Stimulated activated CD4-positive, alpha-beta T cell treated with anti-CD3 and anti-CD28 coated beads, Interleukin-2, amount 100 ng/mL, for 24 hours (primary cell): Measurements from ENCODE around the gene EYA3.
"Not testable (repeated sequence)": the region's sequence is repeated elsewhere in the genome, so short reads cannot be mapped to it uniquely, and the experiment has no call there.

Source experiments
- DNase-seq, 2 donors: peaks; one replicate each; pipeline ENCODE4 v3.0.0-alpha.2; 2020

EYA3 gene

GRCh38 chr1:28027238-28027637 lies 61.2 kb downstream of the EYA3 start:
- DNase-seq = no peak

GRCh38 chr1:28026329-28026728 lies 62.1 kb downstream of the EYA3 start:
- no peak for DNase-seq

- DNase-seq = no peak
Observed at GRCh38 chr1:28021064-28021463, 67.3 kb downstream of the EYA3 start.

- no peak for DNase-seq
Observed at GRCh38 chr1:28010969-28011368, 77.4 kb downstream of the EYA3 start.

- not testable (repeated sequence) for DNase-seq
Observed at GRCh38 chr1:28003117-28003516, 85.3 kb downstream of the EYA3 start.

- no peak for DNase-seq
Observed at GRCh38 chr1:28002600-28002999, 85.8 kb downstream of the EYA3 start.

DNA sequence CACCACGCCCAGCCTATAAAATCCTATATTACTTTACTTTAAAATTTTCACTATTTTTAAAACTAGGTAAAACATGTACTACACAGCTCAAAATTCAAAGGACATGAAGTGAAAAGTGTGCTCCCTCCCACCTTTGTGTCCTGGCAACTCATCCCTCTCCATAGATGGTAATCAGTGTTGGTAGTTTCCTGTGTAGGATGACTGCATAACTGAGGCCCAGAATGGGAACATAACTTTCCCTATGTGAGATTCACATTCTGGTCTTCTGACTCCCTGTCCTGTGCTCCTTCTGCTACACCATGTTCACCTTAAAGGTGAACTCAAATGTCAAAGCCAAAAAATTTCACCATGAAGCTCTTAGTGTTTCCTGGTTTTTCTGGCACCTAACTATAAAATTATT lies 89.4 kb downstream of the EYA3 start:
- DNase-seq = no peak

GRCh38 chr1:27994526-27994925 lies 93.9 kb downstream of the EYA3 start:
- DNase-seq = not testable (repeated sequence)

DNA sequence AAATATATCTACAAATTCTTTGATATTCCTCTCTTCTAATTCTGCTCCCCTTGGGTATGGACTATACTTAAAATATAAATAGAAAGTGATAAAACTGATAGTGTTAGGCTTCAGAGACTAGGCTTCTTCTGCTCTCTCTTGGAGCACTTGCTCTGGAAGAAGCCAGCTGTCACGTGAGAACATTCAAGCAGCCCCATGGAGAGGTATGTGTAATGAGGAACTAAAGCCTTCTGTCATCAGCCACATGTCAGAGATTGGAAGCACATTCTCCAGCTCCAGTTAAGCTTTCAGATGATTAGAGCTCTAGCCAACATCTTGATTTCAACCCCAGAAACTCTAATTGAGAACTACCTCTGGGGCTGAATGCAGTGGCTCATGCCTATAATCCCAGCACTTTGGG lies 94.3 kb downstream of the EYA3 start:
- DNase-seq = no peak

DNA sequence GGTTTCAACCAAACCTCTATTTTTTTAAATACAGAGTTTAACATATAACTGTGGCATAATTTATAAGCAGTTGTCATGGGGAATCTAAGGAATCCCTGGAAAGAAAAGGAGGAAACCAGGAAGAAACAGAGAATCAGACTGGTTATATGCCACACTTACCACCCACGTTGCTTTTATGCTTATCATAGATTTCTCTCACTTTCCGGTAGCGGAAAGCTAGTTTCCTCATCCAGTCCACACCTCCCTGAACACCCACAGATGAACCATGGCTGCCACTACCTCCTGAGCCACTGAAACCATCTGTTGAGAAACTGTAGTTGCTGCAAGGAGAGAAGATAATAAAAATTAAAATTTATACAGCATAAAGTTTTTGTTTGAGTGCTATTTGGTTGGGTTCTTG lies 95.2 kb downstream of the EYA3 start:
- DNase-seq = peak; percentile 17 to 25

GRCh38 chr1:27992276-27992675 lies 96.1 kb downstream of the EYA3 start:
- peak; percentile 42 to 43 for DNase-seq

GRCh38 chr1:27990920-27991537 lies 97.4 kb downstream of the EYA3 start:
- DNase-seq = no peak

DNA sequence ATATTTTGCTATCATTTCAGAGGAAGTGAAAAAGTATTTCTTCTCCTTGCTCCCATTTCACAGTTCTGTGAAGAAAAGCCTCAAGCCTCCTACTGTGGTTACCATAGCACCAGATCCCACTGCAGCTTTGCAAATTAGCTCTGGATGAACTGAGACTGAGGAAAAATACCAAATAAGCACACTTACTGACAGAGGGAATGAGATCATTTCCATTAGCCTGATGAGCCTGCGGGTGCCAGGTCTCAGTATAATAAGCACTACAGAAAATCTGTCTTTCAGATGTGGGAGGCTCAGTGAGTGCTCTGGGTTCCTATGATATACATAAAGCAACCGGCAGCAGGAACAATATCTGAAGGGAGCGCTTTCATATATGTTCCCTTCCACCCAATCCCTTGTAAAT lies 107.3 kb downstream of the EYA3 start:
- no peak for DNase-seq

DNA sequence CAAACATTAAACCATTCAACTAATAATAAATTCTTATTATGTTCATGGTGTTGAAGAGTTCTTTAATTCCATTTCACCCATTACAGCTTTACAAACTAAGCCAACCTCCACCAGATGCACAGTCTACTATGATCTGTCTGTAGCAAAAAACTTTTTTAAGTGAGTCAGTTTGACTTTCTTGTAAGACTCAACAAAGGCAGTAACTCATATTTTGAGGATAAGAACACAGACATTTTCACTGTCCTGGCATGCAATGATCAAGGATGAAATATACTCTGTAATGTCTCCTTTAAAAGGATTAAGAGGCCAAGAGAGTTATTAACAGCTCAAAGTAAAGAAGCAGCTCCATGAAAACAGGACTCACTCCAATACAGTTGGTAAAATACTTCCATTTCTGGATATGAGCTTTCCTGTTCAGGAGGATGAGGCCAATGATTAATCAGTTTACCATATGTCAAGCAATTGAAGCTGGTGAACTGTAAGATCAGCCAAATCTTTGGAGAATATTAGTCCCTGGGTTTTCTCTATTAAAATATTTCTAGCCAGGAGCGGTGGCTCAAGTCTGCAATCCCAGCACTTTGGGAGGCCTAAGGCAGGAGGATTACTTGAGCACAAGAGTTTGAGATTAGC lies 108.1 kb downstream of the EYA3 start:
- no peak for DNase-seq

GRCh38 chr1:27979859-27980201 lies 108.6 kb downstream of the EYA3 start:
- no peak for DNase-seq

DNA sequence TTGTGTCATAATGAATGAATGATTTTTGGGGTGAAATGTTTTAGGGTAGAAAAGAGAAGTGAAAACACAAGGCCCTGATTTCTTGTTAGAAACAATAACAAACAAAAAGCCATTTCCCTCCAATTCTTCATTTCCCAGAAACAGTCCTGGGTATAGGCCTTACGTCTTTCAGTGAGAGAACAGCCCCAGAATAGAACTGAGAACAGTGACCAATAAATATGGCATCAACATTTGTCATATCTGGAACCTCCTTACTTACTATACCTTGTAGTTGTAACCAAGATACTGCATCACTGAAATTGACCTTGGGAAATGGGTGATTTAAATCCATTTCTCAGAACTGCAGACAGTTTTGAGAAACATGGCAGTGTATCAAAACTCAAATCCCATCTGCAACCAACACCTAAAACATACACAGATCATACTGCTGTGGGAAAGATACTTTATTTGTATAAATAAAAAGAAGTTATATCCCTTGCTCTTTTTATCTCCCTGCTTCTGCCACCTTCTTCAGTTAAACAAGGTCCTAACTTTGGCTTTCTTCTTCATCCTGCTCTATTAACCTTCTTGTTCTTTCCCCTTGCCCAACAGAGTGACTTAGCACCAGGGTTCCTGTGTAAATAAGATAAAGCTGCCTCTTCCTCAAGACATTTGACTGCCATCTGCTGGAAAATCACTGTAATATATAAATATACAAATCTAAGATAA lies 109.1 kb downstream of the EYA3 start:
- no peak for DNase-seq

DNA sequence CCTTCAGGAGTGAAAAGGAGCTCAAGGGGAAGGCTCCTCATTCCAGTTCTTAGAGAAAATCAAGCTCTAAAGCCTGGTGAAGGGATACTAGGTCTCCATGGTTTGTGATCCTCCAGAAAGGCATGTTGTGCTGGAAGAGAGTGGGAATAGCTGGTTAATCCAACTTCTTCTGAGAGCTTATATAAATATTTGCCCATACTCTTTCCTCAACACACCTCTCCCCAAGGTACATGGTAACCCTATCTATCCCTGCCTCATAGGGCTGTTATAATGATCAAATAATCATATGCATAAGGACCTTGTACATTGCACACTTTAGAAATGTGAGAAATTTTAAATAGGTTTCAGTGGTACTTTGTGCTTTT lies 114.0 kb downstream of the EYA3 start:
- DNase-seq = no peak

GRCh38 chr1:27973771-27974416 lies 114.5 kb downstream of the EYA3 start:
- DNase-seq = no peak

DNA sequence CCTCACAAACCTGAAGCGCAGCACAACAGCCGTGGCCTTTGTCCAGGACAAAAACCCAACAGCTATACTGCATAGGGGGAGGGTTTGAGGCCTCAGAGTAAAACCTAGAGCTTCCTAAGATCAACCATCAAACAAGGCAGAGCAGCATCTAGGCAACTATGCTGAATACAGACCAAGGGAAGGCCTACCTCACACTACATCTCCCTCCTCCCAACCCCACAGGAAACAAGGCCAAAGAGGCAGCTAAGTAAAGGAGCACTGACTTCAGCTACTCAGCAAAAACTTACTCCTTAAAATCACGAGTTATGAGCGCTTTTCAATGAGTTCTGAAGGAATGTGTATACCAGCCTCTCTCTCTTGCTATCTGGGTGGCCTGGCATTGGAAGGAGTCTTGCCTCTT lies 116.3 kb downstream of the EYA3 start:
- DNase-seq = no peak

DNA sequence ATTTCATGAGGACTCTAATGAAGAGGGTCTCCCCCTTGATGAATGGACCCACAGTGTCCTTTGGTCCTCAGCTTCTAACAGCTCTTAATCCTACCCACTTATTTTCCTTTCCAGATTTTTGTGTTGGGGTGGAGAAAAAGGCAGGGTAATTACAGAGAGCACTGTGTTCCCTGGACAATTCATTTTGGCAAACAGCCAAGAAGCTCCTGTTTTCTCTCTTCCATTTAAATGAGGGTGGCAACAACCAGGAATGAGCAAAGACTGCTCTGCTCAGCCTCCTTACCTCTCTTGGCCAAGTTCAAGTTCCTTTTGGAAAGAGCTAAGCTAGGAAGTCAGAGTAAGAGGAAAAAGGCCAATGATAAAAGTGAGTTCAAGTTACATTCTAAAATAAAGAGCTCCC lies 116.7 kb downstream of the EYA3 start:
- no peak for DNase-seq

GRCh38 chr1:27970401-27970800 lies 118.0 kb downstream of the EYA3 start:
- no peak for DNase-seq

- no peak for DNase-seq
Observed at GRCh38 chr1:27968692-27969091, 119.7 kb downstream of the EYA3 start.

- DNase-seq = no peak
Observed at GRCh38 chr1:27967884-27968466, 120.4 kb downstream of the EYA3 start.
